OCI-LY1 (cell line): ENCODE data around the gene TMEM190.

ENCODE experiments used
- EZH2 ChIP-seq: fragments of 200-600 bp; sonication (generic), shearing (Covaris generic); IDR thresholded peaks from 2 replicates; pipeline ENCODE4 v1.8.0; 2017; ENCODE audit warnings: borderline replicate concordance, mixed run types, mild to moderate bottlenecking, antibody characterized with exemption, low read length, moderate library complexity, mixed read lengths
- TF ChIP-seq, protein P1 (sequence below): fragments of 200-600 bp; sonication (generic), shearing (Covaris generic); IDR thresholded peaks from 2 replicates; pipeline ENCODE4 v1.5.1; 2017; ENCODE audit warnings: mild to moderate bottlenecking, antibody characterized with exemption, low read length, moderate library complexity, mixed read lengths

DNA sequence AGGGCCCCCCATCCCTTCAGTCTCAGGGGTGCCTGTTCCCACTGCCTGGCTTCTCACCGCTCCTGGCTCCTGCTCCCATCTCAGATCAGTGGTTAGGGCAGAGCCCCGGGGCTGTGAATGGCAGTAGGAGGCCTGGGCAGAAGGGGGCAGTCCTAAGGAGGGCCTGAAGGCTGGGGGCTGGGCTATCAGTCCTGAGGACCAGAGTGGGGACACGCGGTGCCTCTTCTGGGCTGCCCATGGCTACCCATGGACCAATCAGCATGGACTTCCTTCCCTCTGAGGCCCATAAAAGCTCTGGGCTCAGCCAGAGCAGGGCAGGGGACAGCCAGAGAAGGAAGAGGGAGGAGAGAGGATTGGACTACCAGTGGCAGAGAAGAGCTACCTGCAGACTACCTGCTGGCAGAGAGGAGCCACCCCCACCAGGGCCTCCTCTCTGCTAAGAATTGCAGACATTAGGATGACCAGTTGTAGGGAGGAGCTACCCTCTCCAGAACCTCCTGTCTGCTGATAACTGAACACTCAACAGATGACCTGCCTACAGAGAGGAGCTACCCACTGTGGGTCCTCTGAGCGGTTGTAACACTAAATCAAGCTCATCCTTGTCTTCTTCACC, 43.1 kb downstream of the TMEM190 start:
- TF ChIP-seq, protein P1, sequence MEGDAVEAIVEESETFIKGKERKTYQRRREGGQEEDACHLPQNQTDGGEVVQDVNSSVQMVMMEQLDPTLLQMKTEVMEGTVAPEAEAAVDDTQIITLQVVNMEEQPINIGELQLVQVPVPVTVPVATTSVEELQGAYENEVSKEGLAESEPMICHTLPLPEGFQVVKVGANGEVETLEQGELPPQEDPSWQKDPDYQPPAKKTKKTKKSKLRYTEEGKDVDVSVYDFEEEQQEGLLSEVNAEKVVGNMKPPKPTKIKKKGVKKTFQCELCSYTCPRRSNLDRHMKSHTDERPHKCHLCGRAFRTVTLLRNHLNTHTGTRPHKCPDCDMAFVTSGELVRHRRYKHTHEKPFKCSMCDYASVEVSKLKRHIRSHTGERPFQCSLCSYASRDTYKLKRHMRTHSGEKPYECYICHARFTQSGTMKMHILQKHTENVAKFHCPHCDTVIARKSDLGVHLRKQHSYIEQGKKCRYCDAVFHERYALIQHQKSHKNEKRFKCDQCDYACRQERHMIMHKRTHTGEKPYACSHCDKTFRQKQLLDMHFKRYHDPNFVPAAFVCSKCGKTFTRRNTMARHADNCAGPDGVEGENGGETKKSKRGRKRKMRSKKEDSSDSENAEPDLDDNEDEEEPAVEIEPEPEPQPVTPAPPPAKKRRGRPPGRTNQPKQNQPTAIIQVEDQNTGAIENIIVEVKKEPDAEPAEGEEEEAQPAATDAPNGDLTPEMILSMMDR = no peak
- no peak for TF ChIP-seq EZH2
